SK-N-SH (cell line): ENCODE results near the gene GIT2.

Source experiments
- FOXM1 ChIP-seq: IDR thresholded peaks from 2 replicates; pipeline ENCODE4 v1.4.0; 2012; ENCODE audit warnings: low read depth, mild to moderate bottlenecking
- JUND ChIP-seq: IDR thresholded peaks from 2 replicates; pipeline ENCODE4 v1.4.0; 2012
- MXI1 ChIP-seq: IDR thresholded peaks from 2 replicates; pipeline ENCODE4 v1.6.1; 2012; ENCODE audit warnings: mild to moderate bottlenecking, low read depth, low read length, improper control_type of control experiment
- NRF1 ChIP-seq: IDR thresholded peaks from 2 replicates; pipeline ENCODE4 v1.6.1; 2012; ENCODE audit warnings: low read depth, mild to moderate bottlenecking, low read length
- POLR2AphosphoS5 ChIP-seq: IDR thresholded peaks from 2 replicates; pipeline ENCODE4 v1.6.1; 2012; ENCODE audit warnings: low read depth, low read length
- RAD21 ChIP-seq: IDR thresholded peaks from 2 replicates; pipeline ENCODE4 v1.6.1; 2012; ENCODE audit warnings: mild to moderate bottlenecking, low read length
- TAF1 ChIP-seq: IDR thresholded peaks from 2 replicates; pipeline ENCODE4 v1.6.1; 2012; ENCODE audit warnings: low read depth, mild to moderate bottlenecking, low read length, moderate library complexity, borderline replicate concordance
- TF ChIP-seq, protein P1 (sequence below): fragments of 200-600 bp; sonication (generic); IDR thresholded peaks from 2 replicates; pipeline ENCODE4 v1.6.1; 2017; ENCODE audit warnings: antibody characterized with exemption, mild to moderate bottlenecking, moderate library complexity
- TF ChIP-seq, protein P2 (sequence below): IDR thresholded peaks from 2 replicates; pipeline ENCODE4 v1.6.1; 2012; ENCODE audit warnings: mild to moderate bottlenecking, low read depth, low read length, moderate library complexity
- TF ChIP-seq, protein P3 (sequence below): fragments of 150-350 bp; IDR thresholded peaks from 2 replicates; pipeline ENCODE4 v1.6.1; 2017; ENCODE audit warnings: antibody characterized with exemption, low read length, low read depth, borderline replicate concordance
- TF ChIP-seq, protein P4 (sequence below): IDR thresholded peaks from 2 replicates; pipeline ENCODE4 v1.4.0; 2012; ENCODE audit warnings: low read depth

DNA sequence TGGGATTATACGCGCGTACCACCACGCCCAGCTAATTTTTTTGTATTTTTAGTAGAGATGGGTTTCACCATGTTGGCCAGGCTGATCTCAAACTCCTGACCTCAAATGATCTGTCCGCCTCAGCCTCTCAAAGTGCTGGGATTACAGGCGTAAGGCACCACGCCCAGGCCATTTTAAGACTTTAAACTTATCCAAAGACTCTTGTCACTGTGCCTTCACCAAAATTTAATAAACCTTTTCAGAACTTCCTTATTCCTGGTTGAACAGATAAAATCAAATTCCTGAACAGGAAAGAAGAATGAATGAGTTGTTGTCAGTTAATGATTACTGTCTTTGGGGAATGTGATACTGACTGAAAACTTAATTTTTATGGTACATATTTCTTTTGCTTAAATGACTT lies 37.8 kb downstream of the GIT2 start:
- TF ChIP-seq, protein P1, sequence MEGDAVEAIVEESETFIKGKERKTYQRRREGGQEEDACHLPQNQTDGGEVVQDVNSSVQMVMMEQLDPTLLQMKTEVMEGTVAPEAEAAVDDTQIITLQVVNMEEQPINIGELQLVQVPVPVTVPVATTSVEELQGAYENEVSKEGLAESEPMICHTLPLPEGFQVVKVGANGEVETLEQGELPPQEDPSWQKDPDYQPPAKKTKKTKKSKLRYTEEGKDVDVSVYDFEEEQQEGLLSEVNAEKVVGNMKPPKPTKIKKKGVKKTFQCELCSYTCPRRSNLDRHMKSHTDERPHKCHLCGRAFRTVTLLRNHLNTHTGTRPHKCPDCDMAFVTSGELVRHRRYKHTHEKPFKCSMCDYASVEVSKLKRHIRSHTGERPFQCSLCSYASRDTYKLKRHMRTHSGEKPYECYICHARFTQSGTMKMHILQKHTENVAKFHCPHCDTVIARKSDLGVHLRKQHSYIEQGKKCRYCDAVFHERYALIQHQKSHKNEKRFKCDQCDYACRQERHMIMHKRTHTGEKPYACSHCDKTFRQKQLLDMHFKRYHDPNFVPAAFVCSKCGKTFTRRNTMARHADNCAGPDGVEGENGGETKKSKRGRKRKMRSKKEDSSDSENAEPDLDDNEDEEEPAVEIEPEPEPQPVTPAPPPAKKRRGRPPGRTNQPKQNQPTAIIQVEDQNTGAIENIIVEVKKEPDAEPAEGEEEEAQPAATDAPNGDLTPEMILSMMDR = no peak
- TF ChIP-seq, protein P2, sequence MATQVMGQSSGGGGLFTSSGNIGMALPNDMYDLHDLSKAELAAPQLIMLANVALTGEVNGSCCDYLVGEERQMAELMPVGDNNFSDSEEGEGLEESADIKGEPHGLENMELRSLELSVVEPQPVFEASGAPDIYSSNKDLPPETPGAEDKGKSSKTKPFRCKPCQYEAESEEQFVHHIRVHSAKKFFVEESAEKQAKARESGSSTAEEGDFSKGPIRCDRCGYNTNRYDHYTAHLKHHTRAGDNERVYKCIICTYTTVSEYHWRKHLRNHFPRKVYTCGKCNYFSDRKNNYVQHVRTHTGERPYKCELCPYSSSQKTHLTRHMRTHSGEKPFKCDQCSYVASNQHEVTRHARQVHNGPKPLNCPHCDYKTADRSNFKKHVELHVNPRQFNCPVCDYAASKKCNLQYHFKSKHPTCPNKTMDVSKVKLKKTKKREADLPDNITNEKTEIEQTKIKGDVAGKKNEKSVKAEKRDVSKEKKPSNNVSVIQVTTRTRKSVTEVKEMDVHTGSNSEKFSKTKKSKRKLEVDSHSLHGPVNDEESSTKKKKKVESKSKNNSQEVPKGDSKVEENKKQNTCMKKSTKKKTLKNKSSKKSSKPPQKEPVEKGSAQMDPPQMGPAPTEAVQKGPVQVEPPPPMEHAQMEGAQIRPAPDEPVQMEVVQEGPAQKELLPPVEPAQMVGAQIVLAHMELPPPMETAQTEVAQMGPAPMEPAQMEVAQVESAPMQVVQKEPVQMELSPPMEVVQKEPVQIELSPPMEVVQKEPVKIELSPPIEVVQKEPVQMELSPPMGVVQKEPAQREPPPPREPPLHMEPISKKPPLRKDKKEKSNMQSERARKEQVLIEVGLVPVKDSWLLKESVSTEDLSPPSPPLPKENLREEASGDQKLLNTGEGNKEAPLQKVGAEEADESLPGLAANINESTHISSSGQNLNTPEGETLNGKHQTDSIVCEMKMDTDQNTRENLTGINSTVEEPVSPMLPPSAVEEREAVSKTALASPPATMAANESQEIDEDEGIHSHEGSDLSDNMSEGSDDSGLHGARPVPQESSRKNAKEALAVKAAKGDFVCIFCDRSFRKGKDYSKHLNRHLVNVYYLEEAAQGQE = no peak
- TF ChIP-seq POLR2AphosphoS5 (no peak), MXI1 (no peak), JUND (no peak), NRF1 (no peak), RAD21 (no peak), FOXM1 (no peak), TAF1 (no peak)
- TF ChIP-seq, protein P3, sequence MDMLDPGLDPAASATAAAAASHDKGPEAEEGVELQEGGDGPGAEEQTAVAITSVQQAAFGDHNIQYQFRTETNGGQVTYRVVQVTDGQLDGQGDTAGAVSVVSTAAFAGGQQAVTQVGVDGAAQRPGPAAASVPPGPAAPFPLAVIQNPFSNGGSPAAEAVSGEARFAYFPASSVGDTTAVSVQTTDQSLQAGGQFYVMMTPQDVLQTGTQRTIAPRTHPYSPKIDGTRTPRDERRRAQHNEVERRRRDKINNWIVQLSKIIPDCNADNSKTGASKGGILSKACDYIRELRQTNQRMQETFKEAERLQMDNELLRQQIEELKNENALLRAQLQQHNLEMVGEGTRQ = no peak
- TF ChIP-seq, protein P4, sequence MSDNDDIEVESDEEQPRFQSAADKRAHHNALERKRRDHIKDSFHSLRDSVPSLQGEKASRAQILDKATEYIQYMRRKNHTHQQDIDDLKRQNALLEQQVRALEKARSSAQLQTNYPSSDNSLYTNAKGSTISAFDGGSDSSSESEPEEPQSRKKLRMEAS = no peak
